Tibial nerve (tissue), 4 donors: Measurements from ENCODE around the gene TLE3. TPM values are rescaled to one million over a fixed set of nuclear protein-coding genes. Genes with fewer than 3 reads are reported as not detected.

Experiments used
- DNase-seq, 2 donors: peaks; one replicate each; pipeline ENCODE4 v3.0.0-alpha.2; 2019; ENCODE audit warnings: low spot score in 2 of 2
- H3K27ac ChIP-seq, 4 donors: fragments of 200-600 bp; sonication (generic) in 3 of 4; one replicate each; pipeline ENCODE4 v1.5.1; 2017 to 2019; ENCODE audit warnings: mild to moderate bottlenecking in 1 of 4
- H3K27me3 ChIP-seq, 2 donors: fragments of 200-600 bp; sonication (generic) in 1 of 2; one replicate each; pipeline versions ENCODE4 v1.5.1 to v1.6.0; 2017 to 2019
- H3K36me3 ChIP-seq, 3 donors: fragments of 200-600 bp; sonication (generic); one replicate each; pipeline ENCODE4 v1.5.1; 2018 to 2019
- H3K4me1 ChIP-seq, 4 donors: fragments of 200-600 bp; sonication (generic) in 3 of 4; one replicate each; pipeline ENCODE4 v1.5.1; 2017 to 2019
- H3K4me3 ChIP-seq, 4 donors: fragments of 200-600 bp; sonication (generic) in 3 of 4; one replicate each; pipeline ENCODE4 v1.5.1; 2017 to 2019; ENCODE audit warnings: mild to moderate bottlenecking in 1 of 4, moderate library complexity in 1 of 4
- H3K9me3 ChIP-seq, 4 donors: fragments of 200-600 bp; sonication (generic) in 3 of 4; one replicate each; pipeline ENCODE4 v1.5.1; 2017 to 2019
- CTCF ChIP-seq, 5 experiments: fragments of 200-600 bp in 3 of 5; fragments of 450-650 bp in 2 of 5; sonication (generic) in 3 of 5; IDR thresholded peaks; one replicate each; pipeline ENCODE4 v1.5.1; 2016 to 2019; ENCODE audit warnings: antibody characterized with exemption in 5 of 5, mild to moderate bottlenecking in 3 of 5, moderate library complexity in 2 of 5
- EP300 ChIP-seq, 2 donors: sonication (generic); formaldehyde crosslinking; IDR thresholded peaks; one replicate each; pipeline ENCODE4 v1.6.1; 2017; ENCODE audit warnings: antibody characterized with exemption in 2 of 2, mild to moderate bottlenecking in 1 of 2
- POLR2A ChIP-seq, 2 donors: fragments of 450-650 bp; IDR thresholded peaks; one replicate each; pipeline ENCODE4 v1.6.1; 2017; ENCODE audit warnings: antibody characterized with exemption in 2 of 2, mild to moderate bottlenecking in 2 of 2, moderate library complexity in 2 of 2
- WGBS, 2 donors: methylation state at CpG; one replicate each; pipeline ENCODE4 v1.1.5; 2018; 5-methylcytosine and 5-hydroxymethylcytosine counted together
- total RNA-seq, 4 donors: library from RNA; depleted of rRNA; stranded (reverse); fragments of >200 nt; gene quantifications; one replicate each; pipeline ENCODE4 v1.1.0, GENCODE V29; 2016

The TLE3 gene
- total RNA-seq, 4 donors from 2014 or later = 62.4 to 91.6 (median 76.9) TPM

DNA sequence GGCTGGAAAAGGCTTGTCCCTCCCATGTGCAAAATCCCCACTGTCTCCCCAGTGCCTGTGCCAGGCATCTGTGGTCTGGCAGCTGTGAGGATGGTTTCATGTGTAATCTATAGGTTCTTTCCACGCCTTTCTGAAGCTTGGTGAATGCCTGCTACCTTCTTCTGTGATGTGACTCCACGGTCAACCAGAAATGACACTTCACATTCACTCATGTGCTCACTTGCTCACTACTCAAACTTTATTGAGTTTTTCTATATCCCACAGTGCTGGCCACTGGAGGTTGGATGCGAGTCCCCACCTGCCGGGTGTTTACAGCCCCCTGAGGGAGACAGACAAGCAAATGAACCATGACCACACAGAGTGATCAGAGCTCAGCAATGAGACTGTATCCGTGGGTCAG lies 27.9 kb upstream of the TLE3 start:
- H3K27me3 ChIP-seq = no peaks in the 10 kb centered on the region
- H3K36me3 ChIP-seq = no peaks in the 10 kb centered on the region
- WGBS, 2 donors = 85 to 99% methylated on average over 5 of the region's 5 CpGs
- DNase-seq = no peak
- no peak overlapping the region for H3K27ac ChIP-seq
- TF ChIP-seq POLR2A (IDR thresholded peaks at IDR 0.05) = no peak
- TF ChIP-seq CTCF (IDR thresholded peaks at IDR 0.05) = no peak
- TF ChIP-seq EP300 (IDR thresholded peaks at IDR 0.05) = no peak
- peaks cover 0 to 36% (median 12%) of the 10 kb centered on the region in 4 donors for H3K4me1 ChIP-seq
- H3K4me3 ChIP-seq = no peak overlapping the region
- H3K9me3 ChIP-seq = no peaks in the 10 kb centered on the region

- Histone ChIP-seq H3K27me3 (no peaks in the 10 kb centered on the region), H3K36me3 (no peaks in the 10 kb centered on the region), H3K4me1 (peaks cover 0 to 24% (median 5%) of the 10 kb centered on the region in 4 donors), H3K27ac (peak overlapping the region in 2 of 4 donors; percentile 48 to 49), H3K9me3 (no peaks in the 10 kb centered on the region), H3K4me3 (no peak overlapping the region)
- TF ChIP-seq POLR2A (IDR thresholded peaks at IDR 0.05) = no peak
- peak in 1 of 2 donors; percentile 52 for TF ChIP-seq EP300 (IDR thresholded peaks at IDR 0.05)
- no peak for TF ChIP-seq CTCF (IDR thresholded peaks at IDR 0.05)
- 49% methylated on average over 8 of the region's 8 CpGs for WGBS, 2 donors
- peak; percentile 63 to 83 for DNase-seq
Observed at GRCh38 chr15:70121624-70122302, 24.0 kb upstream of the TLE3 start.

DNA sequence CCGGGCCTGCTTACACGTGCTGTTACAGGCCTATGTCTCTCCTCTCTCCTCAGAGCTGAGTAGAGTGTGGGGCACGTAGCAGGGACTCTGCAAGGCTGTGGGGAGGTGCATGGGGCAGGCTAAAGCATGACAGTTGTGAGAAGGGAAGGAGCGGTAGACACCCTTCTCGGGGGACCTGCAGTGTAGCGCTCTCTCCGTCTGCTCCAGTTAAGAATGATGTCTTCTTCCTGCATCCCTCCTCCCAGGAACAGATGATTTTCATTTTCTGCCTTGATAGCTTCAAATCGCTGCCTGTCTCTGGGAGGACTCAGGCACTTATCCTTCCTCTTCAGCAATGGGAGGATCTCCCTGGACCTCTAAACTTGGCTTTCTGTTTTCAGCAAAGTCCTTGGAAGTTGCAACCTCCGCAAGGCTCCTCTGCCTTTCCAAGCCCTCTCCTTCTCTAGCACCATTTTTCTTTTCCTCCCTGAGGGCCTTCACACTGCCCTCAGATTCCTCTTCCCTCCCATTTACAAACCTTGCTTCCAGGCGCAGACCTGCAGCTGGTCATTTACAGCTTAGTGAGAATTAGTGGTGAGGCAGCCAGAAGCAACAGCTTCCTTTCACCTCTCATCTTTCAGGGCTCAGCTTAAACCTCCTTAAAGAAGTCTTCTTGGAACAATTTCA lies 23.4 kb upstream of the TLE3 start:
- no peaks in the 10 kb centered on the region for H3K9me3 ChIP-seq
- no peak for DNase-seq
- H3K4me1 ChIP-seq = peaks cover 0 to 17% (median 5%) of the 10 kb centered on the region in 4 donors
- H3K36me3 ChIP-seq = no peaks in the 10 kb centered on the region
- H3K27ac ChIP-seq = peak overlapping the region in 2 of 4 donors; percentile 48 to 49
- WGBS, 2 donors = 74 to 85% methylated on average over 10 of the region's 10 CpGs
- H3K4me3 ChIP-seq = no peak overlapping the region
- no peaks in the 10 kb centered on the region for H3K27me3 ChIP-seq
- TF ChIP-seq POLR2A (IDR thresholded peaks at IDR 0.05) (no peak), CTCF (IDR thresholded peaks at IDR 0.05) (no peak), EP300 (IDR thresholded peaks at IDR 0.05) (no peak)

- no peak for DNase-seq
- Histone ChIP-seq H3K4me1 (peaks cover 0 to 17% (median 5%) of the 10 kb centered on the region in 4 donors), H3K36me3 (no peaks in the 10 kb centered on the region), H3K4me3 (no peak overlapping the region), H3K27ac (no peak overlapping the region), H3K9me3 (no peaks in the 10 kb centered on the region), H3K27me3 (no peaks in the 10 kb centered on the region)
- 58 to 61% methylated on average over 5 of the region's 5 CpGs for WGBS, 2 donors
- no peak for TF ChIP-seq CTCF (IDR thresholded peaks at IDR 0.05)
- TF ChIP-seq POLR2A (IDR thresholded peaks at IDR 0.05) = no peak
- no peak for TF ChIP-seq EP300 (IDR thresholded peaks at IDR 0.05)
Observed at GRCh38 chr15:70119911-70120508, 22.3 kb upstream of the TLE3 start.

DNA sequence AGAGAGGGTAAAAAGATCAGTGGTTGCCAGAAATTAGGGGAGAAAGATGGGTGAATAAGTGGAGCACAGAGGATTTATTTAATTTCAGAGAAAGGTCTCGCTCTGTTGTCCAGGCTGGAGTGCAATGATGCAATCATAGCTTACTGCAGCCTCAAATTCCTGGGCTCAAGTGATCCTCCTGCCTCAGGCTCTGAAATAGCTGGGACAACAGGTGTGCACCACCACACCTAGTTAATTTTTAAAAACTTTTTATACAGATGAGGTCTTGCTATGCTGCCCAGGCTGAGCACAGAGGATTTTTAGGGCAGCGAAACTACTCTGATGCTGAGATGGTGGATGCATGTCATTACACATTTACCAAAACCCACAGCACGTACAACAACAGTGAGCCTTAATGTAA lies 20.9 kb upstream of the TLE3 start:
- peaks cover 0 to 17% (median 5%) of the 10 kb centered on the region in 4 donors for H3K4me1 ChIP-seq
- H3K9me3 ChIP-seq = no peaks in the 10 kb centered on the region
- WGBS, 2 donors = 93 to 98% methylated on average over 3 of the region's 3 CpGs
- no peaks in the 10 kb centered on the region for H3K36me3 ChIP-seq
- H3K4me3 ChIP-seq = no peak overlapping the region
- TF ChIP-seq CTCF (IDR thresholded peaks at IDR 0.05) = no peak
- no peak for TF ChIP-seq POLR2A (IDR thresholded peaks at IDR 0.05)
- TF ChIP-seq EP300 (IDR thresholded peaks at IDR 0.05) = no peak
- H3K27ac ChIP-seq = no peak overlapping the region
- H3K27me3 ChIP-seq = no peaks in the 10 kb centered on the region
- no peak for DNase-seq
